Posterior cingulate gyrus (tissue), 11 donors: ENCODE measurements around the gene CDC42BPA.
"Not testable (repeated sequence)": the region's sequence is repeated elsewhere in the genome, so short reads cannot be mapped to it uniquely, and the experiment has no call there.

Experiments used
- DNase-seq, 10 donors: peaks; one replicate each; pipeline versions ENCODE4 v3.0.0 to v3.0.0-alpha.2; 2020 to 2021; ENCODE audit warnings: mixed read lengths in 3 of 10
- intact Hi-C: fragments of 100-400 bp; cut with DNase I; formaldehyde crosslinking; loops from one replicate; pipeline ENCODE4 v1.15.1; 2023

CDC42BPA gene

DNA sequence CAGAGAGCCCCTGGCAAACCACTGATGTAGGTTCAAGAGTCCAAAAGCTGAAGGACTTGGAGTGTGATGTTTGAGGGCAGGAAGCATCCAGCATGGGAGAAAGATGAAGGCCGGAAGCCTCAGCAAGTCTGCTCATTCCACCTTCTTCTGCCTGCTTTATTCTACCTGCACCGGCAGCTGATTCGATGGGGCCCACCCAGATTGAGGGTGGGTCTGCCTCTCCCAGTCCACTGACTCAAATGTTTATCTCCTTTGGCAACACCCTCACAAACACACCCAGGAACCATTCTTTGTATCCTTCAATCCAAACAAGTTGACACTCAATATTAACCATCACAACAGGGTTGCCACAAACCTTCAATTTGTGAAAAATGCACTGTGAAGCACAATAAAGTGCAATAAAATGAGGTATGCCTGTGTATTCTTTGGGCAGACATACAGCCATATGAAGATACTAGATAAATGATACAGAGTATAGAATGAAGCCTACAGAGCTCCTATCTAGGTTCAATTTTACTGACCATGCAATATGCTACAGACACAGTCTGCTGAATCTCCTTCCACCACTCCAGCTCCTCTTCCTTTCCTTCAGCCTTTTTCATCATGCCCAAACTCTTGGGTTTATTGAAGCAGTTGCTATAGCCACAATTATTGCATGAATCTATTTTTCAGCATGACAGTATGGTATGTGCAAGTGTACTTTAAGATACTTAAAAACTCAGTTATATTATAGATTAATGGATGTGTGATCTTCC is 24.0 kb upstream of the CDC42BPA start:
- intact Hi-C loops, result no loop called here
- DNase-seq, result no peak

DNA sequence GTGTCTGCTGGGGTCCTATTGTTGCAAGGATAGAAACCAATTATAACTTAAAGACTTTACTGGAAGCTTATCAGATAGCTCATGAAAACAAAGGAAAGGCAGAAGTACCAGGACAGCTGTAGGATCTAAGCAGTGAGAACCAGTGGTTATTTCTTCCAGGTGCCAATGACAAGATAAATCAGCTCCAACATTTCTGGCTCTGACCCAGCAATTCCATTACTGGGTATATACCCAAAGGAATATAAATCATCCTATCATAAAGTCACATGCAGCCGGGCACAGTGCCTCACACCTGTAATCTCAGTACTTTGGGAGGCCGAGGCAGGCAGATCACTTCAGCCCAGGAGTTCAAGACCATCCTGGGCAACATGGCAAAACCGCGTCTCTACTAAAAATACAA is 17.8 kb upstream of the CDC42BPA start:
- intact Hi-C loops, DNase-seq: not testable (repeated sequence)

DNA sequence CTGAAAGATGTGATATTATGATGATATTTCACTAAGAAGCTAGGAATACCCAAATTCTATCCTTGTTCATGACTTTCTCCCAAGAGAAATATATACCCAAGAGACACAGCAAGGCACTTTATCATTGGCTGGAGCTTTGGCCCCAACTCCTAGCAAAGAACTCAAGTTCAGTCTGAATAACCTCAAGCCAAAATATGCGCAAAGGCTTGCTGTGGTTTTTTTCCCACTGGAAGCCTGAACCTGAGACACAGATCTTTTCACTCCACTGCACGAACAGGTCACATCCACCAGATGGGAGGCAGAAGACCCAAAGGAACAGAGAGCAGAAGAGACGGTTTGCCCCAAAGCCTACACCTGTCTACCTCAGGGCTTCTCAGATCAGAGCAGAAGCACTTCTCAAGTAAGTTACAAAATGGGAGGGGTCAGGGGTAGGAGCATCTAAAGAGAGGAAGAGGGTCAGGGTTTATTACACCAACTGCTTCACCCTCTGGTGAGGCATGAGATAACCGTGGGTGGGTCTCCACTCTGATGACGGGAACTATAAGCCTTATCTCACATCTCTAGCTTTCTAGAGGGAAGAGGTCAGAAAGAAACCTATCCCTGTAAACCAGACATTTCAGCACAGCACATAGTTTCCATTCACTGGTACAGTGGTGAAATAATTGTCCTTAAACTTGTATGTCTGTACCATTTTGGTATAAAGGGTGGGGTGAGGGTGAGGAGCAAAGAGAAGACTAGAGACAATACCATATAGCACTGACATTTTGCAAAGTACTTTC is 17.1 kb upstream of the CDC42BPA start:
- intact Hi-C loops, result no loop called here
- no peak for DNase-seq

DNA sequence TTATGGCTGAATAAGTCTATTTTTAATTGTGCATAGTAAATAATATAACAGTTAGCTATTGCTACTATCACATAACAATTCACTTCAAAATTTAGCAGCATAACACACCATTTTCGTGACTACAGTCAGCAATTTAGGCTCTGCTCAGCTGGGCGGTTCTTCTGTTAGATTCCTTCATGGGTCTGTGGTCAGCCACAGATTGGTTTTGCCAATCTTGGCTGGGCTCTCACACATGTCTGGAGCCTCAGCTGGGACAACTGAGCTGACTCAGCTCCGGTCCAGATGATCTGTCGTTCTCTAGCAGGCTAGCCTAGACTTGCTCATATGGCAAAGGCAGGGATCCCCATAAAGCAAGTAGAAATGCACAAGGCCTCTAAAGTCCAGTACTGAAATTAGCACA is 15.1 kb upstream of the CDC42BPA start:
- intact Hi-C loops, result no loop called here
- DNase-seq, result no peak

DNA sequence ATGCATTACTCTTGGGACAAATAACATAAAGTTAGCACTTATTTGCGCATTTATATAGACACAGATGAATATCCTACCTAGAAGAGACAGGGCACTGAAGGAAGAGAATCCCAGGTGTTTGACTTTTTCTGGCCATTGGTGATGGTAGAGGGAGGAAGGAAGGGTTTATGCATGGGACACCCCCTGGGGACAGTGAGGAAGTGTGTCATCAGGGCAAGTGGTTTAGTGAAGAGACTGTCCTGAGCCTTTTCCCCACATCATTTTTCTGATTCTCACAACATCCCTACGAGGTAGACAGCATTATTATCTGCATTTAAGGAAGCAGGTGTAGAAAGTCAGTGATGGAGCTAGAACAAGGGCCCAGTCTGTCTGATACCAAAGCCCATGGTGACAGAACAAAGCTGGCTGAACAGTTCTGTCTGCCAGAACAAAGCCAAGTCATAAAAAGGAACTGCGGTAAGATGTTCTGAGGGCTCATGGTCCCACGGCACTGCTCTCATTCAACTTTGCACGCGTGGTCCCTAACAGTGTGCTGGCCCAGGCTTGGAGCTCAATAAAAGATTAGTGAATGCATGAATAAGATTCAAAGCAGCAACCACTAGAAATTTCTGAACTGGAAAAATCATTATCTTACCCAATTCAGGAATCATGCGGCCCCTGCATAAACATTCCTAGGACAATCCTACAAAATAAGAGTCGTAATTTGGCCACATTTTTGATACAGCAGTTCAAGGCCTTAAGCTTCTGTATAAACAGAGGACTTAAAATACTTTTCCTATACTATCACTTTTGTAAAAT is 12.2 kb upstream of the CDC42BPA start:
- DNase-seq, result peak in 1 of 10 donors; percentile 26
- intact Hi-C loops, result no loop called here

DNA sequence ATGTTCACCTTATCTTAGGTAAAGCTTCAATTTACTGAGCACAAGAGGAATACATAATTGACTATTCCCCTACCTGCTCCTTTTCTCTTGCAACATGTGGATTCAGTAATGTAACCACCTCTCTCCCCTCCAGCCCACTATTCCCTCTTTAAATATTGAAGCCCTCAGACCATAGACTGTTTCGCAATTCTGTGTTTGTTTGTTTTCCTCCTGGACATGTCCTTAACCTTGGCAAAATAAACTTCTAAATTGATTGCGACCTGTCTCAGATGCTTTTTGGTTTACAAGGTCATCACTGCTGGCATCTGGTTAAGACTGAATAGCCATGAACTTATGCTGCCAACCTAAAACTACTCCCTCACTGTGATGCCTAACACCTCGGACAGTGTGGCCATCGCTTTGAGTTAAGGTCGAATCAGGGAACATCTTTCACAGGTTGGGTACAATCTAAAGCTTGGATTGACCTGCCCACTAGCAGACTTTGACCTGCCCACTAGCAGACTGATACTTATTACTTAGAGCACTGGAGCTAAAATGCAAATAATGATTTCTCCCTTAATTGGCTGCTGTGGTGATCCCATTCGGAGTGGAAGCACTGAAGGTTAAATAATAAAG is 10.2 kb upstream of the CDC42BPA start:
- intact Hi-C loops, result loop anchor here (10.0 kb wide), 1 partner anchor 194 kb away; no protein-coding TSS in a partner anchor
- DNase-seq, result no peak

DNA sequence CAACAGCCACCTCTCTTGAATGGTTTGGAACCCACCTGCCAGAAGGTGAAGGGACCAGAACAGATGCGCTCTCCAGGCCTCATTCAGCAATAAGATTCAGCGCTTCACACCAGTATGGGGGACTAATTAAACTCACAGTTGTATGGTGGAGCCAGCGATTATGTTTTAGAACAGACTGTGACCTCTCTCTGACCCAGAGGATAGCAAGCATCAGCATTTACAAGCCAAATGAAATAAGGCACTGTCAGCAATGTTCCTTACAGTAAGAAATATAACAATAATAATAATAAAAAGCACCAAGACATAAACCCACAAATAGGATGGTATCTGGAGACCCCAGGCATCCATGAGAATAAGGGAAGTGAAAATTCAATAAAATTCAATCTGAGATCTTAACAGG is 6.9 kb upstream of the CDC42BPA start:
- intact Hi-C loops, result loop anchor here (10.0 kb wide), 1 partner anchor 190 kb away; no protein-coding TSS in a partner anchor
- no peak for DNase-seq

DNA sequence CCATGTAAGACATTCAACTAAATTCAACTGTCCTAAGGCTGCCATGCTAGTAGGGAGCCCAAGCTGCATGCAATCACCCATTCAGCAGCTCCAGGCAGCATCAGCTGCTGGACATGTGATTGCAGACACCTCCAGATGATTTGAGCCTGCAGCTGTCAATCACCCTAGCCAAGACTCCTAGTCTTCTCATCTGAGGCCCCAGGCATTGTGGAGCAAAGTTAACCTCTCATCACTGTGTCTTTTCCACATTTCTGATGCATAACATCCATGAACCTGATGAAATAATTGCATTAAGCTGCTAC is 5.6 kb upstream of the CDC42BPA start:
- DNase-seq, result no peak
- intact Hi-C loops, result loop anchor here (10.0 kb wide), 1 partner anchor 189 kb away; no protein-coding TSS in a partner anchor

DNA sequence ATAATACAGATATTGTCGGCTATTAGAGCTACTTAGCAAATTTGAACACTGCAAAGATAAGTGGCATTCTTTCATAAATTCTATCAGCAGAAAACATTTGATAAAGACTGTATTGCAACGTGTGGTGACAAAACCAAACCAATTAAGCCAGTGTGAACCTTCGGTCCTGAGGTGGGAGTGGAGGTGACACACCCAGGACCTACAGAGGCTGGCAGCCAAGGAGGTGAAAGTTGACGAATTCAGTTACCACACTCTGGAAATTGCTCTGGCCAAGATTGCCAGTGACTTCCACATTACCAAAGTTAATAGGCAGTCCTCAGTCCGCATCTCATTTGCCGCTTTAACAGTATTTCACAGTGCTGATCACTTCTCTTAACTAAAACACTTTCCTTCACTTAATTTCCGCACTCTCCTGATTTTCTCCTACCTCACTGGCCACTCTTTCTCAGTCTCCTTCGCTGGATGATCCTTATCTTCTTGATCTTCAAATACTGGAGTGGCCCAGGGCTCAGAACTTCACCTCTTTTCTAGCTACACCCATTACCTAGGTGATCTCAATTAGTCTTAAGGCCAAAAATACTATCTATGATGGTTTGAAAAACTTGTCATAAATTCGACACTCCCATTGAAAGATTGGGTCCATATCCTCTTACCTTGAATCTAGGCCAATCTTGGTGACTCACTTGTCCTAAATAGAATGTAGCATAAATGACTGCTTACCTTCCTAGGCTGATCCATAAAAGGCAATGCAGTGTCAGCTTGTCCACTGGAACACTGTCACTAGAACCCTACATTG is 5.1 kb upstream of the CDC42BPA start:
- intact Hi-C loops, result loop anchor here (10.0 kb wide), 1 partner anchor 189 kb away; no protein-coding TSS in a partner anchor
- DNase-seq, result no peak

DNA sequence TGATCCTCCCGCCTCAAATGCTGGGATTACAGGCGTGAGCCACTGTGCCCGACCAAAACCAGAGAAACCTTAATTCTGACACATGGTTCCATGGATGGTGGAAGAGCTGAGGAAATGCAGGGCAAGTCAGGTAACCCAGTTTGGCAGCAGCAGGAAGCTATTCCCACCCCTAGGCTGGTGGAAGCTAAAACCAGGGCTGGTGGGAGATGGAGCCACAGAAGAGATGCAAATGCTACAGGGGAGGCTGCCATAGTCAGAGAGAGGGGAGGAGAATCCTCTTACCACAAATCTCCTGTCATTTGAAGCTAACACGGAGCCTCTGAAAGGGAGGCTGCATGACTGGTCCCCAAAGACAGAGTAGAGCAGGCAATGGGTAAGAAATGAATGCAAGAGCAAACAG is 4.1 kb upstream of the CDC42BPA start:
- intact Hi-C loops, result loop anchor here (10.0 kb wide), 1 partner anchor 188 kb away; no protein-coding TSS in a partner anchor
- no peak for DNase-seq

DNA sequence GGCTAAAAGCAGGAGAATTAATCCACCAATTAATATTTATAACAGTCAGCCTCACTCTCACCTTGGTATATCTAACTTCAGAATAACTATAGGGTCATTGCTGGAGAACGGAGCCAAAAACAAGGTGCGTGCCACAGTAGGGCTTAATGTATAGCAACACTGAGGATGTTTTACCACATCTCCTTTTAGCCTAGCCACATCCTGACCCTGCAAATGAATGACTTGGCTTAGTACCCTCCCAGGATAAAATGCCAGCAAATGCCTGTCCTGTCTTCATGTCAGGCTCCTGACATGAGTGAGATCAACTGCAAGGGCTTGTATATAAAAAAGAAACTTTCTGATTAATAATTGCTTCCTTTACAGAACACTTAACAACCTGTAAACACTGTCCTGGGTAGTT is 2.7 kb upstream of the CDC42BPA start:
- intact Hi-C loops, result loop anchor here (10.0 kb wide), 1 partner anchor 186 kb away; no protein-coding TSS in a partner anchor
- no peak for DNase-seq

DNA sequence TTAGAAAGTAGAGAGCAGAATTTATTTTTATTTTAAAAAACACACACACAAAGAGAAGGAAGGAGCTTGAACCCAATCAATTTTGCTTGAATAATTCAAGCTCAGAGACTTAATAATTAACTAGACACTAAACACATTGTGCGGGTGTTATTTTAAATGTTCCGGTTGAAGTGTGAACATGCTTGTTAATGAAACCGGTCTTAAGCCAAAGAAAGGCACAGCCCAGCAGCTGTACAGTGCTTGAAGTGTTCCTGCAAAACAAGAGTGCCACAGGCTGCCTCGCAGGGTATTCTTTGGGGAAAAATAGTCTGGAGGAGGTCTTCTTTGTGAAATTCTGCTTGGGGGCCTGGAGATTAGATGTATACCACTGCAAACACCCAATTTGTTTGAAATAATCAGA is 2.2 kb upstream of the CDC42BPA start:
- intact Hi-C loops, result loop anchor here (10.0 kb wide), 1 partner anchor 186 kb away; no protein-coding TSS in a partner anchor
- DNase-seq, result no peak

DNA sequence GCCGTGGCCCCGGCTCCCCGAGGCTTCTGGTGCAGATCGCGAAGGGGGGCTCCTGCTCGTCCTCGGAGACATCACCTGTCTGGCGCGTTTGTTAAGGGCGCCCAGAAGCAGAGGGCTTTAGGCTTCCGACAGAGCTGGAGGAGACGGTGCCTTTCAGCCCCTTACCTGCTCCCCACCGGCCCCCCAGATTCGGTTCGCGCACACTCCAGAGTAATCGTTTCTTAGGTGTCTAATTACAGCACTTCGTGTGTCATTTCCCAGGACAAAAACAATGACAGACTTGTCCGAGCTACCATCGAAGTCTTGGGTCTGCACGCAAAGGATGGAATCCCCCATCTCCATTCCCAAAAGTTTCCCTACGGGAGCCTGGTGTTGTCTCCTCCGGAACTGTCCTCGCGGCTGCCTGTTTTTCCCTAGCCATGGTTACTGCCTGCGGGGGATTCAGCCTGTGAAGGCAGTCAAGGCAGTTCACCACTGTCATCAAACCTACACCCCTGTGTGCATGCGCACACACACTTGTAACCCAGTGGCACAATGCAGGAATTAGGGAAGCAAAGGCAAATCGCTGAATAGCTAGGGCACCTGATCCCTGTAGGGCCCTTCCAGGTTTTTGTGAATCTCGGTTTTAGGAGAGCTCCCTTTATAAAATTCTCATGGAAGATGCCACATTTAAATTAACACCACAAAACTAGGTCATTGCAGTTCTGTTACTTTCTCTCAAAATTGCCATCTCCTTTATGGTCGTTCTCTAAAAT is 738 bp upstream of the CDC42BPA start:
- peak; percentile 51 to 91 (median 70) for DNase-seq

DNA sequence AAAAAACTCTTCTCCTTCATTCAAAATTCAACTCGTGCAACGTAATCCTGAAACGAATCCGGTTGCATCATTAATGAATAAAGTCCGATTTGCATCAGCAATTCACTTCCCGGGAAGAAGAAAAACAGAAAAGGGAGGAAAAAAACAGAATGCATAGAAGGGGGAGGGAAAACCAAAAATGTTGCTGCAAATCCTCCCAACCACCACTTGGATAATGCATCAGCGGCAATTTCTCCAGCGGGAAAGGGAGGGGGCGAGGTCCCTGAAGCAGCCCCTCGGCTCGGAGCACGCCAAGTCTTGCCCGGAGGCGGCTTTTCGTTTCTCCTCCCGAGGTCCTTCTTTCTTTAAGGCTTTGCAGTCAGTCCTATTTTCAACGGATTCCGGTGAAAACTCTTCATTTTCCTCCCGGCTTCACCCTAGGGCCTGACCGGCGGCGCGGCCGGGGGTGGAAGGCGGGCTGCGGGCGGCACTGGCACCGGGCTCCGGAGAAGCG is 723 bp downstream of the CDC42BPA start:
- intact Hi-C loops, result loop anchor here (5.0 kb wide), 2 partner anchors 115 to 380 kb away; no protein-coding TSS in a partner anchor
- peak; percentile 25 to 92 (median 51) for DNase-seq

More for the DNA sequence above, 738 bp upstream of the CDC42BPA start:
- intact Hi-C loops, result loop anchor here (5.0 kb wide), 2 partner anchors 113 to 382 kb away; no protein-coding TSS in a partner anchor

DNA sequence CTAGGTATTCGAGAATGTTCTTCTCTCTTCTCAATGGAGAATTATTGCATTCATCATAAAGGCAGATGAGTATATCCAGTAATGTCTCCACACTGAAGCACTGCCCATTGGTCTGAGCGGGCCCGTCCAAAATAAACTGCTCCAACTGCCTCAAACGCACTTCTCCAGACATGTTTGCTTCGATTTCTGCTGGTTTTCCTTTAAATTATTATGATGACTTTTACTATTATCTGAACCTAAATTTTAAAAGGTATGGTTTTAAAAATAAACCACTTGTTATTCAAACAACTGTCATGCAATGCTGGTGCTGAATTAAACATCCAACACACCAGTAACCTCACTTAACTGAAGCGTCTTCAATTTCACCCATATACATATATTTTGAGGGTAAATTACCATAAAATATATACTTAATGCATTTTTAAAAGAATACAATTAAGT is 1.3 kb downstream of the CDC42BPA start:
- peak in 2 of 10 donors; percentile 16 to 20 for DNase-seq
- intact Hi-C loops, result loop anchor here (5.0 kb wide), 2 partner anchors 115 to 380 kb away; no protein-coding TSS in a partner anchor

DNA sequence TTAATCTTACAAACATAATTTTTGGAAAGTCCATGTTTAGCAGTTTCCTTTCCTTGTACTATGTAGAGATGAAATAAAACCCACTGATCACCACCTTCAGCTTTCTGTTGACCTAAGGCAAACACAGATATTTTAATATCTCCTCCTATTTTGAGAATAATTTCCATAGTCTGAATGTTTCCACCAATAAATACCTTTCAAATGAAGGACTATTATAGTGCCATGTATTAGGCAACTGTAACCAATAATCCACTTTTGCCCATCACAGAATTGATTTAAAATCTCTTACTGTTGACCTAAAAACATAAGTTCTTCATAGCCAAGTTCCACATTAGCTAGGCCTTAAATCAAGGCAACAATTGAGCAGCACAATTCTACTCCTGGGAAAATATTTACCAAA is 1.8 kb downstream of the CDC42BPA start:
- DNase-seq, result no peak
- intact Hi-C loops, result loop anchor here (5.0 kb wide), 2 partner anchors 116 to 379 kb away; no protein-coding TSS in a partner anchor

DNA sequence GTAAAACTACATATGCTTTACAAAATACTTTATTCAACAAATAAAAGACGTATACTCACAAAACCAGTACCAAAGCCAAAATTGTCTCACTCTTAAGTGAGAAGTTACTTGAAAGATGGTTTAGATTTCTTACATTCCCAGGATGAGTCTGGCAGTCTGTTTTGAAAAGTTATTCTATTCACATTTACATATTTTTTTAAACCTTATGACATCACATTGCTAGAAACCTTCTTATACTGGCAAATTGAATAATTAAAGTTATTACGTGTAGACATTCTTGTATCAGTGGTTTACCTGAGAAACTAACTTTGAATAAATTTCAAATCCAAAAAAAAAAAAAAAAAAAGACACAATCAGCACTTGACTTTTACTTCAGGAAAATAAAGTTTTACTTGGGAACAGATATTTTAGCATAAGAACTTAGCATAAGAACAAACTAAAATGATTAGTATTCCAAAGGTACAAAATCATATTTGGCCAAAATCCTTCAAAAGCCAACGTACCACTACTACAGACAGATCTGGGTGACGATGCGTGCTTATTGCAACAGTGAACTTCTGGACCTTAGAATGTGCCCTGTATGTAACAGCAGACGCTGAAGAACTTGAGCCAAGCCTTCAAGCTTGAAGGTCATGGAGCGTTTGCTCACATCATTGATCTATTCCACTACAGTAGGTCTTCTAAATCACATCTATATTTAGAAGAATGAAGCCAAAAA is 2.5 kb downstream of the CDC42BPA start:
- DNase-seq, result peak in 1 of 10 donors; percentile 11
- intact Hi-C loops, result loop anchor here (5.0 kb wide), 2 partner anchors 117 to 378 kb away; no protein-coding TSS in a partner anchor
